Coronary artery (tissue), 2 donors: Measurements from ENCODE around the gene TRIM56.

Experiments used
- DNase-seq: peaks from one replicate; pipeline ENCODE4 v3.0.0-alpha.2; 2017; ENCODE audit warnings: low spot score
- H3K27ac ChIP-seq, 2 donors: fragments of 200-600 bp; sonication (generic); one replicate each; pipeline ENCODE4 v1.5.1; 2016 to 2019
- H3K4me3 ChIP-seq: fragments of 200-600 bp; sonication (generic); 2 replicates; pipeline ENCODE4 v1.5.1; 2016; ENCODE audit warnings: mild to moderate bottlenecking, moderate library complexity
- CTCF ChIP-seq: fragments of 200-600 bp; sonication (generic); IDR thresholded peaks from one replicate; pipeline ENCODE4 v1.5.1; 2019; ENCODE audit warnings: antibody characterized with exemption

The TRIM56 gene

GRCh38 chr7:101123703-101124068, 38.4 kb downstream of the TRIM56 start:
- no peak for DNase-seq
- Histone ChIP-seq H3K27ac (peak overlapping the region; percentile 44 to 97), H3K4me3 (no peak overlapping the region)
- TF ChIP-seq CTCF, result no peak

GRCh38 chr7:101124376-101125056, 39.2 kb downstream of the TRIM56 start:
- Histone ChIP-seq H3K27ac (peak overlapping the region; percentile 82 to 92), H3K4me3 (no peak overlapping the region)
- TF ChIP-seq CTCF, result no peak
- no peak for DNase-seq

DNA sequence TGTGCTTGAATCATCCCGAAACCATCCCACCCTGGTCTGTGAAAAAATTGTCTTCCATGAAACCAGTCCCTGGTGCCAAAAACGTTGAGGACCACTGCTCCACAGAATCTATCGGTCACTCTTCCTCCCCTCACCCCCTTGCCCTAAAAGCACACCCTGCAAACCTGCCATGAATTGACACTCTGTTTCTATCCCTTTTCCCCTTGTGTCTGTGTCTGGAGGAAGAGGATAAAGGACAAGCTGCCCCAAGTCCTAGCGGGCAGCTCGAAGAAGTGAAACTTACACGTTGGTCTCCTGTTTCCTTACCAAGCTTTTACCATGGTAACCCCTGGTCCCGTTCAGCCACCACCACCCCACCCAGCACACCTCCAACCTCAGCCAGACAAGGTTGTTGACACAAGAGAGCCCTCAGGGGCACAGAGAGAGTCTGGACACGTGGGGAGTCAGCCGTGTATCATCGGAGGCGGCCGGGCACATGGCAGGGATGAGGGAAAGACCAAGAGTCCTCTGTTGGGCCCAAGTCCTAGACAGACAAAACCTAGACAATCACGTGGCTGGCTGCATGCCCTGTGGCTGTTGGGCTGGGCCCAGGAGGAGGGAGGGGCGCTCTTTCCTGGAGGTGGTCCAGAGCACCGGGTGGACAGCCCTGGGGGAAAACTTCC, 40.8 kb downstream of the TRIM56 start:
- no peak for TF ChIP-seq CTCF
- Histone ChIP-seq H3K27ac (peak overlapping the region; percentile 82 to 92), H3K4me3 (peak overlapping the region; percentile 70)
- DNase-seq, result peak; percentile 89

DNA sequence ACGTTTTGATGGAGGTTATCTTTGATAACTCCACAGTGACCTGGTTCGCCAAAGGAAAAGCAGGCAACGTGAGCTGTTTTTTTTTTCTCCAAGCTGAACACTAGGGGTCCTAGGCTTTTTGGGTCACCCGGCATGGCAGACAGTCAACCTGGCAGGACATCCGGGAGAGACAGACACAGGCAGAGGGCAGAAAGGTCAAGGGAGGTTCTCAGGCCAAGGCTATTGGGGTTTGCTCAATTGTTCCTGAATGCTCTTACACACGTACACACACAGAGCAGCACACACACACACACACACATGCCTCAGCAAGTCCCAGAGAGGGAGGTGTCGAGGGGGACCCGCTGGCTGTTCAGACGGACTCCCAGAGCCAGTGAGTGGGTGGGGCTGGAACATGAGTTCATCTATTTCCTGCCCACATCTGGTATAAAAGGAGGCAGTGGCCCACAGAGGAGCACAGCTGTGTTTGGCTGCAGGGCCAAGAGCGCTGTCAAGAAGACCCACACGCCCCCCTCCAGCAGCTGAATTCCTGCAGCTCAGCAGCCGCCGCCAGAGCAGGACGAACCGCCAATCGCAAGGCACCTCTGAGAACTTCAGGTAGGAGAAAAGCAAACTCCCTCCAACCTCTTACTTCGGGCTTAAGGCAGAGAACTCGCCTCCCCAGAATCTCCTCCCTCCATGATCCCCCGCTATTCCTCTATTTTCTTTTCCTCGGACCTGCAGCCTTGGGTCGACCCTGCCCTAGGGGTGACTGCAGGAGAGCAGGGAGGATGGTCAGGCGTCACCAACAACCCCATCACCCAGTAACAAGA, 41.6 kb downstream of the TRIM56 start, which contains the start of gene SERPINE1:
TSS of gene SERPINE1 (plus strand) at position 454 of the 809 bp plus-strand sequence. CDS start 1,290 bp downstream, outside the sequence.
- H3K4me3 ChIP-seq, result peak within 1 kb of the TSS; percentile 70
- no peak for TF ChIP-seq CTCF
- H3K27ac ChIP-seq, result peak within 1 kb of the TSS; percentile 82 to 92
- peak; percentile 96 for DNase-seq

- no peak for DNase-seq
- no peak for TF ChIP-seq CTCF
- Histone ChIP-seq H3K4me3 (peak overlapping the region; percentile 70), H3K27ac (peak overlapping the region; percentile 82 to 92)
Measured at GRCh38 chr7:101127460-101128039, 42.3 kb downstream of the TRIM56 start.

GRCh38 chr7:101128040-101128834, 43.0 kb downstream of the TRIM56 start:
- no peak for DNase-seq
- peak overlapping the region; percentile 48 to 76 for H3K27ac ChIP-seq
- peak overlapping the region; percentile 70 for H3K4me3 ChIP-seq
- TF ChIP-seq CTCF, result no peak
